IMR-90 (cell line): ENCODE results near the gene UBA1. TPM values are rescaled to one million over a fixed set of nuclear protein-coding genes. Genes with fewer than 3 reads are reported as not detected.

ENCODE experiments used
- ATAC-seq: fragments of 200-7000 bp; cut with Tn5 transposase; 2 replicates; pipeline ENCODE4 v1.9.1; 2020; ENCODE audit warnings: low read depth, mild to moderate bottlenecking, moderate library complexity
- BruUV-seq: library from RNA; stranded (reverse); fragments of 400-500 nt; replicated peaks from 2 replicates; lab custom pipeline; 2021; lab: Mats Ljungman, UMichigan
- CTCF ChIA-PET: fragments of 300-600 bp; formaldehyde crosslinking; extraction: SDS; loops from one replicate; lab custom pipeline; 2021; ENCODE audit warnings: antibody characterized with exemption; lab: Yijun Ruan, JAX
- POLR2A ChIA-PET: fragments of 300-600 bp; sonication (Branson Sonifier 250); formaldehyde crosslinking; loops from one replicate; lab custom pipeline; 2022; ENCODE audit warnings: antibody characterized with exemption; ENCODE audit not compliant: unreplicated experiment; lab: Charles Lee
- DNase-seq: peaks from one replicate; pipeline ENCODE4 v3.0.0; 2013
- H2AFZ ChIP-seq: replicated peaks from 2 replicates; pipeline ENCODE3; 2013; ENCODE audit warnings: low read length, mild to moderate bottlenecking; ENCODE audit not compliant: poor library complexity
- H2AK5ac ChIP-seq: 2 replicates; pipeline ENCODE4 v1.6.1; 2013; ENCODE audit warnings: low read depth, low read length, inconsistent platforms
- H2AK9ac ChIP-seq: replicated peaks from 2 replicates; pipeline ENCODE3; 2013; ENCODE audit warnings: mild to moderate bottlenecking, low read depth, low read length, moderate library complexity; ENCODE audit not compliant: poor library complexity
- H2BK120ac ChIP-seq: 2 replicates; pipeline ENCODE4 v1.6.1; 2013; ENCODE audit warnings: low read depth, low read length, inconsistent platforms
- H2BK15ac ChIP-seq: 3 replicates; pipeline ENCODE4 v1.6.1; 2013; ENCODE audit warnings: low read depth, low read length, inconsistent platforms
- H2BK20ac ChIP-seq: 2 replicates; pipeline ENCODE4 v1.6.1; 2013; ENCODE audit warnings: low read depth, mild to moderate bottlenecking, inconsistent platforms, low read length, moderate library complexity
- H2BK5ac ChIP-seq: 2 replicates; pipeline ENCODE4 v1.6.1; 2013; ENCODE audit warnings: mild to moderate bottlenecking, low read depth, low read length, inconsistent platforms; ENCODE audit not compliant: poor library complexity, severe bottlenecking
- H3K14ac ChIP-seq: replicated peaks from 2 replicates; pipeline ENCODE4 v1.6.1; 2013; ENCODE audit warnings: low read depth, low read length, inconsistent platforms
- H3K18ac ChIP-seq: 2 replicates; pipeline ENCODE4 v1.6.1; 2013; ENCODE audit warnings: low read depth, low read length, control low read depth
- H3K23ac ChIP-seq: 2 replicates; pipeline ENCODE4 v1.6.1; 2013; ENCODE audit warnings: low read depth, low read length, inconsistent platforms
- H3K27ac ChIP-seq: 2 replicates; pipeline ENCODE4 v1.5.1; 2013; ENCODE audit warnings: mild to moderate bottlenecking, control low read depth, low read length; ENCODE audit not compliant: insufficient read depth
- H3K27me3 ChIP-seq: 2 replicates; pipeline ENCODE4 v1.6.1; 2013; ENCODE audit warnings: low read length; ENCODE audit not compliant: control insufficient read depth, insufficient read depth
- H3K36me3 ChIP-seq: 2 replicates; pipeline ENCODE4 v1.6.1; 2013; ENCODE audit warnings: low read length, mixed read lengths; ENCODE audit not compliant: control insufficient read depth, insufficient read depth
- H3K4ac ChIP-seq: 2 replicates; pipeline ENCODE4 v1.6.1; 2013; ENCODE audit warnings: low read depth, low read length, inconsistent platforms
- H3K4me1 ChIP-seq: 2 replicates; pipeline ENCODE4 v1.6.1; 2013; ENCODE audit warnings: low read length, mixed read lengths; ENCODE audit not compliant: control insufficient read depth, insufficient read depth
- H3K4me2 ChIP-seq: 2 replicates; pipeline ENCODE4 v1.6.1; 2013; ENCODE audit warnings: low read depth, mild to moderate bottlenecking, control low read depth, low read length, moderate library complexity
- H3K4me3 ChIP-seq: 2 replicates; pipeline ENCODE4 v1.5.1; 2013; ENCODE audit warnings: low read depth, mild to moderate bottlenecking, control low read depth, low read length, moderate library complexity; ENCODE audit not compliant: insufficient read depth
- H3K56ac ChIP-seq: 2 replicates; pipeline ENCODE4 v1.6.1; 2013; ENCODE audit warnings: low read length, inconsistent platforms; ENCODE audit not compliant: insufficient read depth; ENCODE audit errors: extremely low read depth
- H3K79me1 ChIP-seq, 2 experiments: 2 replicates each; pipeline ENCODE4 v1.6.1; 2013; ENCODE audit warnings: low read length in 2 of 2, inconsistent platforms in 1 of 2, low read depth in 1 of 2
- H3K9ac ChIP-seq: 2 replicates; pipeline ENCODE4 v1.6.1; 2013; ENCODE audit warnings: low read depth, low read length, control low read depth
- H3K9me1 ChIP-seq: 2 replicates; pipeline ENCODE4 v1.6.1; 2013; ENCODE audit warnings: low read length, inconsistent platforms; ENCODE audit not compliant: insufficient read depth
- H3K9me3 ChIP-seq: 2 replicates; pipeline ENCODE4 v1.6.1; 2013; ENCODE audit warnings: low read length; ENCODE audit not compliant: control insufficient read depth, insufficient read depth
- H4K20me1 ChIP-seq: 2 replicates; pipeline ENCODE4 v1.6.1; 2013; ENCODE audit warnings: low read length, inconsistent platforms; ENCODE audit not compliant: insufficient read depth
- H4K5ac ChIP-seq: 2 replicates; pipeline ENCODE4 v1.6.1; 2013; ENCODE audit warnings: mild to moderate bottlenecking, low read depth, low read length, control low read depth
- H4K8ac ChIP-seq, 2 experiments: 2 replicates each; pipeline ENCODE4 v1.6.1; 2013; ENCODE audit warnings: low read depth in 2 of 2, low read length in 2 of 2, control low read depth in 1 of 2, inconsistent platforms in 1 of 2
- H4K91ac ChIP-seq: 2 replicates; pipeline ENCODE4 v1.6.1; 2013; ENCODE audit warnings: low read depth, low read length, inconsistent platforms; ENCODE audit not compliant: insufficient read depth
- BHLHE40 ChIP-seq: fragments of 150-350 bp; IDR thresholded peaks from 2 replicates; pipeline ENCODE4 v1.6.1; 2016; ENCODE audit warnings: mild to moderate bottlenecking, low read depth, low read length
- CEBPB ChIP-seq: IDR thresholded peaks from 2 replicates; pipeline ENCODE4 v1.6.1; 2012; ENCODE audit warnings: low read depth, low read length, improper control_type of control experiment
- CHD1 ChIP-seq: IDR thresholded peaks from 2 replicates; pipeline ENCODE4 v1.6.1; 2012; ENCODE audit warnings: low read depth, low read length, improper control_type of control experiment
- MAFK ChIP-seq: IDR thresholded peaks from 2 replicates; pipeline ENCODE4 v1.6.1; 2012; ENCODE audit warnings: low read depth, low read length, improper control_type of control experiment
- MAZ ChIP-seq: IDR thresholded peaks from 2 replicates; pipeline ENCODE4 v1.6.1; 2012; ENCODE audit warnings: low read depth, mild to moderate bottlenecking, low read length, improper control_type of control experiment, moderate library complexity, borderline replicate concordance
- NFE2L2 ChIP-seq: fragments of 150-350 bp; IDR thresholded peaks from 2 replicates; pipeline ENCODE4 v1.6.1; 2016; ENCODE audit warnings: low read depth, mild to moderate bottlenecking, low read length
- RAD21 ChIP-seq: IDR thresholded peaks from 2 replicates; pipeline ENCODE4 v1.6.1; 2012; ENCODE audit warnings: low read length, improper control_type of control experiment
- RCOR1 ChIP-seq: IDR thresholded peaks from 2 replicates; pipeline ENCODE4 v1.6.1; 2012; ENCODE audit warnings: mild to moderate bottlenecking, low read length, improper control_type of control experiment; ENCODE audit not compliant: insufficient replicate concordance
- RFX5 ChIP-seq: IDR thresholded peaks from 2 replicates; pipeline ENCODE4 v1.8.0; 2012; ENCODE audit warnings: low read depth, mild to moderate bottlenecking, low read length, moderate library complexity
- SMC3 ChIP-seq: fragments of 150-350 bp; IDR thresholded peaks from 2 replicates; pipeline ENCODE4 v1.6.1; 2016; ENCODE audit warnings: low read depth, mild to moderate bottlenecking, antibody characterized with exemption, low read length, moderate library complexity
- WGBS, 2 experiments: methylation state at CpG; one replicate each; pipeline versions ENCODE4 v1.1.5 to v1.1.7; 2013; ENCODE audit warnings: missing lambda C conversion rate in 2 of 2; ENCODE audit not compliant: insufficient read length in 1 of 2; ENCODE audit errors: extremely low coverage in 2 of 2; 5-methylcytosine and 5-hydroxymethylcytosine counted together
- dilution Hi-C: fragments of 300-500 bp; cut with HindIII; formaldehyde crosslinking; loops from one replicate; pipeline ENCODE4 v1.14.3; 2018; ENCODE audit warnings: low sequenced_read_pairs; ENCODE audit not compliant: unreplicated experiment
- in situ Hi-C: fragments of 300-500 bp; cut with MboI; formaldehyde crosslinking; loops from 3 replicates; pipeline ENCODE4 v1.14.3; 2019; ENCODE audit warnings: low sequenced_read_pairs, inconsistent platforms, mixed read lengths
- intact Hi-C: fragments of 100-400 bp; cut with micrococcal nuclease; formaldehyde crosslinking; loops from 2 replicates; pipeline ENCODE4 v1.10.0; 2022
- polyA plus RNA-seq, 3 experiments: library from polyadenylated mRNA; depleted of rRNA; stranded (reverse); fragments of >200 nt; gene quantifications; 2 replicates each; pipeline ENCODE4 v1.2.3, GENCODE V29; 2012; ENCODE audit warnings: low replicate concordance in 1 of 3
- total RNA-seq: library from RNA; depleted of rRNA; stranded (reverse); fragments of >200 nt; gene quantifications from 2 replicates; pipeline ENCODE4 v1.2.3, GENCODE V29; 2012
- TF ChIP-seq, protein P1 (sequence below): fragments of 150-350 bp; IDR thresholded peaks from 2 replicates; pipeline ENCODE4 v1.6.1; 2017; ENCODE audit warnings: mild to moderate bottlenecking, antibody characterized with exemption, low read length, low read depth
- TF ChIP-seq, protein P2 (sequence below): fragments of 150-350 bp; IDR thresholded peaks from 2 replicates; pipeline ENCODE4 v1.6.1; 2016; ENCODE audit warnings: low read depth, mild to moderate bottlenecking, low read length, moderate library complexity, borderline replicate concordance

UBA1 gene
- total and polyA plus RNA-seq, 2 of the 4 experiments (the other 2 are of a cell fraction), result 299 to 343 TPM

DNA sequence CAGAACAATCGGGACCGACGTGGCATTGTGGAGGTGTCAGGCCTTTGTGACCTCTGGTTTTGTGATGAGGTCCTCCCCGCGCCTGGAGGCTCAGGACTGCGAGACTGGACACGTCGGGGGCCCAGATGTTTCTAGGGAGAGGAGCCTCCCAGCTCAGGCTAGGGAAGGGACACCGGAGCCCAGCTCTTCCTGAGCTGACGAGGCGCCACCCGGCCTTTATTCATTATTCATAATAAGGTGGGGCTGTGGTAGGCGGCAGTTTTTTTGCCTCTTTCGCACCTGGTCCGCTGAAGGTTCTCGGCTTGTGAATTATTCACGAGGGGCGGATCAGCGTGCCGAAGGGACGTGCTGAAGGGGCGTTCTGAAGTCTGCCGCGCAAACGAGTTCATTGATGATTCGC, 2.3 kb upstream of the UBA1 start (continued):
- no peak for TF ChIP-seq BHLHE40

DNA sequence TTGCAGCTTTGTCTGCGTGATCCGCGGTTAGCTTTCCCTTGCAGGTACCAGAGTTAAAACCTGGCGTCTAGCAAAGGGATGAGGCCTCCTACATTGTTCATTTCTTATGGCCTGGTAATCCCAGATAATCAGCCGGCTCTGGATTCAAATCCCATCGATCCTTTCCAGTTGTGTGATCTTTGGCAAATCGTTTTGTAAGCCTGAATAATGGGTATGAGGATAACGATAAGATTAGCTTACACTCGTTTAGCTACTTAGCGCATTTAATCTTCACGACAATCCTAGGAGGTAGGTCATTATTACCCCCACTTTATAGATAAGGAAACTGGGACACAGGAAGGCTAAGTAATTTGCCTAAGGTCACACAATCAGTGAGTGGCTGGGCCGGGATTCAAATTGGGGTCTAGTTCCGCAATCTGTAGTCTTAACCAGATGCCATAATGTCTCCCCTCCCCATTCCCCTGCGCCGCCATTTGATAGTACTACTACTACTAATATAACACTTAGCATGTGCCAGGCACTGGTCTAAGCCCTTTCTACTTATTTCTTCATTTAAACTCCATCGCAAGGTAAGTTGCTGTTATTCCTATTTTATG, 1.7 kb upstream of the UBA1 start:
- H3K9me3 ChIP-seq, result no peaks in the 10 kb centered on the region
- H2BK120ac ChIP-seq, result no peak overlapping the region
- H3K4ac ChIP-seq, result no peak overlapping the region
- no peak for ATAC-seq
- in situ Hi-C loops (loop anchor here (10.0 kb wide), 2 partner anchors 193 to 333 kb away; no protein-coding TSS in a partner anchor), intact Hi-C loops (loop anchor here (2.0 to 5.0 kb wide), 4 partner anchors 121 to 833 kb away; partner anchors contain the start of gene ZNF41), dilution Hi-C loops (no loop called here)
- H3K4me2 ChIP-seq, result peak overlapping the region; percentile 66
- H3K9ac ChIP-seq, result peak overlapping the region; percentile 16; the same call in 1 of the 2 replicates
- BruUV-seq, result no TSS peak
- no peaks in the 10 kb centered on the region; the same call in 1 of the 2 replicates for H3K27me3 ChIP-seq
- no peak overlapping the region for H4K5ac ChIP-seq
- no peak overlapping the region for H4K91ac ChIP-seq
- WGBS, 2 experiments, result no CpG with 5 or more reads among the region's 16 CpGs
- H3K4me3 ChIP-seq, result peak overlapping the region; percentile 60
- H2AK9ac ChIP-seq, result peak overlapping the region; percentile 40
- ChIA-PET CTCF (interaction anchor here (0.6 kb wide), 1 partner anchor 106 kb away, joined by 3 read pairs; no protein-coding TSS in a partner anchor), POLR2A (no interaction called here)
- H2BK20ac ChIP-seq, result no peak overlapping the region
- peaks cover 15% of the 10 kb centered on the region for H3K4me1 ChIP-seq
- H3K18ac ChIP-seq, result no peak overlapping the region
- H2AFZ ChIP-seq, result peak overlapping the region; percentile 67
- H3K79me1 ChIP-seq, result peaks cover 8 to 31% of the 10 kb centered on the region in 2 experiments
- peak overlapping the region in 1 of 2 experiments; percentile 4; a peak in 1 of 4 replicates for H4K8ac ChIP-seq
- no peak for DNase-seq
- H4K20me1 ChIP-seq, result peaks cover 27% of the 10 kb centered on the region
- no peak overlapping the region for H2AK5ac ChIP-seq
- H3K14ac ChIP-seq, result 0 out of 2 replicates have a peak overlapping the region, but pooled peaks have one; percentile 33
- H3K9me1 ChIP-seq, result no peaks in the 10 kb centered on the region; the same call in 1 of the 2 replicates
- no peak overlapping the region for H3K56ac ChIP-seq
- H2BK15ac ChIP-seq, result no peak overlapping the region
- no peak overlapping the region for H2BK5ac ChIP-seq
- peaks cover 10% of the 10 kb centered on the region for H3K36me3 ChIP-seq
- no peak overlapping the region for H3K27ac ChIP-seq
- 0 out of 2 replicates have a peak overlapping the region, but pooled peaks have one; percentile 62 for H3K23ac ChIP-seq
- TF ChIP-seq CEBPB, result no peak
- no peak for TF ChIP-seq BHLHE40
- TF ChIP-seq MAFK, result no peak
- TF ChIP-seq, protein P1, sequence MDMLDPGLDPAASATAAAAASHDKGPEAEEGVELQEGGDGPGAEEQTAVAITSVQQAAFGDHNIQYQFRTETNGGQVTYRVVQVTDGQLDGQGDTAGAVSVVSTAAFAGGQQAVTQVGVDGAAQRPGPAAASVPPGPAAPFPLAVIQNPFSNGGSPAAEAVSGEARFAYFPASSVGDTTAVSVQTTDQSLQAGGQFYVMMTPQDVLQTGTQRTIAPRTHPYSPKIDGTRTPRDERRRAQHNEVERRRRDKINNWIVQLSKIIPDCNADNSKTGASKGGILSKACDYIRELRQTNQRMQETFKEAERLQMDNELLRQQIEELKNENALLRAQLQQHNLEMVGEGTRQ, result no peak
- TF ChIP-seq, protein P2, sequence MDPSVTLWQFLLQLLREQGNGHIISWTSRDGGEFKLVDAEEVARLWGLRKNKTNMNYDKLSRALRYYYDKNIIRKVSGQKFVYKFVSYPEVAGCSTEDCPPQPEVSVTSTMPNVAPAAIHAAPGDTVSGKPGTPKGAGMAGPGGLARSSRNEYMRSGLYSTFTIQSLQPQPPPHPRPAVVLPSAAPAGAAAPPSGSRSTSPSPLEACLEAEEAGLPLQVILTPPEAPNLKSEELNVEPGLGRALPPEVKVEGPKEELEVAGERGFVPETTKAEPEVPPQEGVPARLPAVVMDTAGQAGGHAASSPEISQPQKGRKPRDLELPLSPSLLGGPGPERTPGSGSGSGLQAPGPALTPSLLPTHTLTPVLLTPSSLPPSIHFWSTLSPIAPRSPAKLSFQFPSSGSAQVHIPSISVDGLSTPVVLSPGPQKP, result no peak
- no peak for TF ChIP-seq NFE2L2
- TF ChIP-seq MAZ, result no peak
- no peak for TF ChIP-seq RFX5
- TF ChIP-seq RCOR1, result no peak
- no peak for TF ChIP-seq RAD21
- TF ChIP-seq CHD1, result no peak
- TF ChIP-seq SMC3, result no peak
